CD4-positive, alpha-beta T cell treated with Interleukin-15 for 4 hours (primary cell): ENCODE measurements around the gene TNNI3K.

Experiments used
- DNase-seq: peaks from one replicate; pipeline ENCODE4 v3.0.0-alpha.2; 2020; ENCODE audit warnings: low spot score

Gene TNNI3K

DNA sequence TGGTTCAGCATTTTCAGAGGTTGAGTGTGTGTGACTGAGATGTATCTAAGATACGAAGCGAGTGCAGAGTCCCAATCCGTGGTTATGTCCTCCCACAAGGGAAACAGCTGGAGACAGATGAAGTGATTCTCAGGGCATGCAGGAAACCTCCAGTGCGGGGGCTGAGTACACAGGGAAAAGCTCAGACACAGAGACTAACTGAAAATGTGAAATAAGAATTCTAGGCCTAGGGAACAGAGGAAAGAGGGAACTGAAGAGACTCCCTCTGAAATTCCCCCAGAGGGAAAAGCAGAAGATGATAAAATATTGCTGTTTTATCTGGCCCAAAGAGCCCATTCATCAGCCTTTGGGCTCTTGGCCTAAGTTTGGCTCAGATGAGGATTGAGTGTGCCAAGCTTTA lies 160.4 kb downstream of the TNNI3K start:
- DNase-seq = no peak

DNA sequence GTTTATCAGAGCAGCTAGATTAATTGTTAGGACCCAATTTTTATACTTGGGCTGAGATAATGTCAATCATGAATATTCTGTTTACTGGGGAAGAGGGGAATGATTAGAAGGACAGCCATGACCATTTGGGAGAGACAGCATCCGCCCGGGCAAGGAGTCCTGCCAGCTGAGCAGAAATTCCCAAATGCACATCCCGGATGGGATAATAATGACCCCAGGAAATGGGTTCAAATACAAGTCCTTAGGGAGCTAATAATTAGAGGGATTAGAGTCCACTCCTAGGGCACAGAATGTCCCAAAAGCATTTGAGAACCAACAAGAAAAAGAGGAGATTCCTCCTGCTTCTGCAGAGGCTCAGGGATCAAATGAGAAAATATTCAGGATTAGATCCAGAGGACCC lies 161.3 kb downstream of the TNNI3K start:
- no peak for DNase-seq

- DNase-seq = no peak
These were observed 161.7 kb downstream of the TNNI3K start for GRCh38 chr1:74396933-74397332.

DNA sequence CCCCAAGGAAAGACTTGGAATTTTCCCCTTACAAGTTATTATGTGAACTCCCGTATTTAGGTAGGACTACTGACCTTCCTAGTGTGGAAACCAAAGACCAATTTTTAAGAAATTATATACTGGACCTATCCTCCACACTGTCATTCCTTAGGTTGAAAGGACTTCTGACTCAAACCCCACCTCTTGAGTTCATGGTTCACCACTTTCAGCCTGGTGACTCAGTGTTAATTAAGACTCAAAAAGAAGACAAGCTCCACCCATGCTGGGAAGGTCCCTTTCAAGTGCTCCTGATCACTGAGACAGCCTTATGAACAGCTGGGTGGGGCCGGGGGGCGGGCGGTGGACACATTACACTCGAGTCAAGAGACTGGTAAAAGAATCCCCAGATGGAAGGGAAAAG lies 164.1 kb downstream of the TNNI3K start:
- DNase-seq = no peak

DNA sequence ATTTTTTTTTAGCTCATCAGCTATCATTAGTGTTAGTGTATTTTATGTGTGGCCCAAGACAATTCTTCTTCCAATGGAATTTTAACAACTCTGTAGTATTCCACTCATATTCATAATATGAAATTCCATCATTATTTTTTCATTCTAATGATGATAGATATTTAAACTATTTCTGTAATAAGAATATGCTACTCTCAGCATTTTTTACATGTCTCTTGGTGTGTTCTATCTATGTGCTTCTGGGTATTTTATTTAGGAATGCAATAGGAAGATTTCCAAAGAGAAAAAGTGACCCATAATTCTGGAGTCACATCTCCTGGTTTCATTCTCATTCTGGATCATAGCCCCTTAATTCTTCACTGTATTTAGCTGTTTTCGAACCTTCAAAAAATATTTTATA lies 167.7 kb downstream of the TNNI3K start:
- no peak for DNase-seq

GRCh38 chr1:74403606-74404005 lies 168.4 kb downstream of the TNNI3K start:
- no peak for DNase-seq

GRCh38 chr1:74406759-74407158 lies 171.6 kb downstream of the TNNI3K start:
- no peak for DNase-seq

GRCh38 chr1:74407902-74408301 lies 172.7 kb downstream of the TNNI3K start:
- no peak for DNase-seq

- DNase-seq = no peak
These were observed 177.1 kb downstream of the TNNI3K start for GRCh38 chr1:74412244-74412643.

GRCh38 chr1:74415935-74416334 lies 180.7 kb downstream of the TNNI3K start:
- no peak for DNase-seq

- DNase-seq = no peak
These were observed 184.4 kb downstream of the TNNI3K start for GRCh38 chr1:74419611-74420010.

GRCh38 chr1:74420467-74420866 lies 185.3 kb downstream of the TNNI3K start:
- no peak for DNase-seq

GRCh38 chr1:74422421-74423292 lies 187.5 kb downstream of the TNNI3K start:
- DNase-seq = no peak

GRCh38 chr1:74423471-74423870 lies 188.3 kb downstream of the TNNI3K start:
- no peak for DNase-seq

- DNase-seq = no peak
These were observed 190.5 kb downstream of the TNNI3K start for GRCh38 chr1:74425676-74426075.

GRCh38 chr1:74426208-74426937 lies 191.2 kb downstream of the TNNI3K start:
- no peak for DNase-seq

DNA sequence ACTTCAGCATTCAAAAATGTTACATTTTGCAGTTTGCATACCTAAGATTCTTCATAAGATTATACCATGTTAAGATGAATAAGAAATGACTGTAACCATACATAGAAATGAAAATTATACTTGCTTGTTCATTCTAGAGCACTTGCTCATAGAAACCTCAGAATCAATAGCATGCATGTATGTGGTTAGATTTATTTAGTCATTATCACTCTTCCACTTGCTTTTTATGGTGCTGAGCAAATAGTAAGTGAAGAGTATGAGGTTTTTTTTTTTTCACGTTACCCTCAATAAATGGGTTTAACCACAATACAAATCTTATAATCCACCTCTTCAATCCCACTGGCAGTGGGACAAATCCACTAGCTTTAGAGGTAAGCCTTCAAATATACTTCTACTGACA lies 192.5 kb downstream of the TNNI3K start:
- no peak for DNase-seq

GRCh38 chr1:74429580-74429979 lies 194.4 kb downstream of the TNNI3K start:
- DNase-seq = no peak

DNA sequence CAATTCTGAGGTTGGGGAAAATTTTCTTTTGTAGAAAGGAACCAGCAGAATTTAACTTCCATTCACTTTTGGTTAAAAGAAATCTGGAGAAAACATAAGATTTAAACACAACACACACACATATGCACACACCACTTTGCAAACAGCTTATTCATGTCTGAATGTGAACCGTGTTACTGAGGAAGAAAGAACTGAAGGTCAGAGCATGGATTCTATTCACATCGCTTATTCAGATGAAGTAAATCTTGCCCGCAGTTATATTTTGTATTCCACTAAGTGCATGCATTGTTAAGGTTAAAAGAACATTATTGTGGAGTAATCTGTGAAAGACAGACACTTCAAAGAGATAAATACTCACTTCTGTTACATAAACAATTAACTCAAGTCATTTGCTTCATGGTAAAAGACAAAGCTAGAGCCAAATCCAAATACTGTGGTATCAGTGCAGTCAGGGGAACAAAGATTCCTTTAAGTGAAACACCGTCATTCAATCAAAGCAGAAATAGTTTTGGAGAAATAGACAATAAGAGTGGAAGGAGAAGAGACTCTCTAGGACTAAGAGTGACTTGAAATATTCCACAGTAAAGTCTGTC lies 195.3 kb downstream of the TNNI3K start:
- no peak for DNase-seq

- no peak for DNase-seq
These were observed 196.3 kb downstream of the TNNI3K start for GRCh38 chr1:74431531-74431930.

GRCh38 chr1:74432325-74432724 lies 197.1 kb downstream of the TNNI3K start:
- DNase-seq = no peak

DNA sequence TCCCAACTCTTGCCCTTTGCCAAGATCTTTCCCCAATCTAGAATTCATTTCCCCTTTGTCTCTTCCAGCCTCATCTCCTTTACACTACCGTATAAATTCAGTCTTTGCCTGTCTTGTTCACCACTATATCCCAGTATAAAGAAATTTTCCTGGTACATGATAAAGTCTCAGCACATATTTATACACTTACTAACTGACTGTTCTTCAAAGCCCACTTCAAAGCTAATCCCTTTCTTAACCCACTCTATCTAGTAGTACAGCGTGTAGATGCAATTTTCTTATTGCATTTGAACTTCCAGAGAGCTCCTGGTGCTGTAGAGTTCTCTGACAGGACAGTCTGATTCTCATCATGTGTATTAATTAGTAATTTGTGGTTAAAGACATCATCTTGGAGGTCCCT lies 199.1 kb downstream of the TNNI3K start:
- no peak for DNase-seq

DNA sequence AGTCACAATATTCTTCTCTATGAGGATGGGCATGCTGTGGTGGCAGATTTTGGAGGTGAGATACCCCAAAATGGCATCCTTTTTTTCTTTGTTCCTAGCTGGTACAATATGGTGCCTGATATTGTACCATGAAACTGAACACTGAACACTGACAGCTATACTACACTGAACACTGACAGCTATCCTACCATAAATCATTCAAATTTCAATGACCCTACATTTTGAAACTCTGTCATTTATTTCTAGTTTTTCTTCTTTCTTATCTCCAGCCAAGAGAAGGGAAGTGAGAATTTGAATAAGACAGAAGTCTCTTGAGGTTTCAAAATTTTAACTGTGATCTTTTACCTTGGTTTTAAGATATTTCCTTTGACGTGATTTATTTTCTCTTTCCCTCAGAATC lies 200.9 kb downstream of the TNNI3K start:
- no peak for DNase-seq
